ENCODE data around the gene POMC. TPM values are rescaled to one million over a fixed set of nuclear protein-coding genes. Genes with fewer than 3 reads are reported as not detected.
"Not testable (repeated sequence)": the region's sequence is repeated elsewhere in the genome, so short reads cannot be mapped to it uniquely, and the experiment has no call there.

POMC gene
- total RNA-seq, 1 donor from 2014 or later: 7.5 TPM

DNA sequence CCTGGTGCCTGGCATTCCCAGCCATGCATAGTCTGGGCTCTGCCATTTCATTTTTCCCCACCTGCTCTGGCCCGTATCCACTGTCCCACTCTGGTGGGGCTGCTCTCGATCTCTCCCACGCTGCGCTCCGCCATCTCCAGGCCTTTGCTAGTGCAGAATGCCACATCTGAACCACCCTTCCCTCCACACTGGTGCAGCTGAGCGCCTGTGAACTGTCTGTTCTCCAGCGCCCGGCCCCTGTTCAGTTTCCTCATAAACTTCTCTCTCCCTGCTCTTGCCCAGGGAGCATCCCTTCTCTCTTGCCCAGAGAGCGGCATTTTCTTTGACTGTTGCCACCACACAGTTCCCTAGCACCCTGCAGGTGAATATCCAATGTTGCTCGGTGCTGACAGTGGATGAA is 21.5 kb downstream of the POMC start:
- Histone ChIP-seq H3K27ac (replicated peaks) (no peak overlapping the region), H3K36me3 (peaks cover 19% of the 10 kb centered on the region), H3K27me3 (ENCODE audit: low read depth) (no peaks in the 10 kb centered on the region), H3K4me3 (no peak overlapping the region), H3K9me3 (replicated peaks) (no peaks in the 10 kb centered on the region), H3K4me1 (no peaks in the 10 kb centered on the region)
- DNase-seq: no peak
- TF ChIP-seq, protein P1, sequence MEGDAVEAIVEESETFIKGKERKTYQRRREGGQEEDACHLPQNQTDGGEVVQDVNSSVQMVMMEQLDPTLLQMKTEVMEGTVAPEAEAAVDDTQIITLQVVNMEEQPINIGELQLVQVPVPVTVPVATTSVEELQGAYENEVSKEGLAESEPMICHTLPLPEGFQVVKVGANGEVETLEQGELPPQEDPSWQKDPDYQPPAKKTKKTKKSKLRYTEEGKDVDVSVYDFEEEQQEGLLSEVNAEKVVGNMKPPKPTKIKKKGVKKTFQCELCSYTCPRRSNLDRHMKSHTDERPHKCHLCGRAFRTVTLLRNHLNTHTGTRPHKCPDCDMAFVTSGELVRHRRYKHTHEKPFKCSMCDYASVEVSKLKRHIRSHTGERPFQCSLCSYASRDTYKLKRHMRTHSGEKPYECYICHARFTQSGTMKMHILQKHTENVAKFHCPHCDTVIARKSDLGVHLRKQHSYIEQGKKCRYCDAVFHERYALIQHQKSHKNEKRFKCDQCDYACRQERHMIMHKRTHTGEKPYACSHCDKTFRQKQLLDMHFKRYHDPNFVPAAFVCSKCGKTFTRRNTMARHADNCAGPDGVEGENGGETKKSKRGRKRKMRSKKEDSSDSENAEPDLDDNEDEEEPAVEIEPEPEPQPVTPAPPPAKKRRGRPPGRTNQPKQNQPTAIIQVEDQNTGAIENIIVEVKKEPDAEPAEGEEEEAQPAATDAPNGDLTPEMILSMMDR (IDR thresholded peaks at IDR 0.05; ENCODE audit: borderline replicate concordance): no peak
- intact Hi-C loops (cut with micrococcal nuclease): no loop called here

- Histone ChIP-seq H3K9me3 (replicated peaks) (no peaks in the 10 kb centered on the region), H3K4me3 (no peak overlapping the region), H3K4me1 (no peaks in the 10 kb centered on the region), H3K27ac (replicated peaks) (no peak overlapping the region), H3K27me3 (ENCODE audit: low read depth) (no peaks in the 10 kb centered on the region), H3K36me3 (peaks cover 19% of the 10 kb centered on the region)
- intact Hi-C loops (cut with micrococcal nuclease): no loop called here
- TF ChIP-seq, protein P1 (IDR thresholded peaks at IDR 0.05; ENCODE audit: borderline replicate concordance): no peak
- no peak for DNase-seq
Observed at GRCh38 chr2:25145803-25146202, 22.6 kb downstream of the POMC start.

GRCh38 chr2:25141120-25141519 is 27.3 kb downstream of the POMC start:
- H3K4me3 ChIP-seq: no peak overlapping the region

DNA sequence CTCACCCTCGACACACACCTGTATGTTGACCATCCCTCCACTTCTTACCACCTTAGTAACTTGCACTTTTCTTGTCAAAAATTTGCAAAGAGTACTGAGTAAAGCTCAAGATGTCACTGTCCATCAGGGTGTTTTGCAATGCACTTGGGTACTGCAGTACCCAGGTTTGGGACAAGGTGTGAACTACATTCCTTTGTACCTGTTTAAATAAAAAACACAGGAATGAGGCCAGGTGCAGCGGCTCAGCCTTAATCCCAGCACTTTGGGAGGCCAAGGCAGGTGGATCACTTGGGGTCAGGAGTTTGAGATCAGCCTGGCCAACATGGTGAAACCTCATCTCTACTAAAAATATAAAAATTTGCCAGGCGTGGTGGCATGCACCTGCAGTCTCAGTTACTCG is 27.8 kb downstream of the POMC start:
- H3K4me1 ChIP-seq; H3K27me3 ChIP-seq (ENCODE audit: low read depth); DNase-seq; H3K27ac ChIP-seq (replicated peaks); H3K9me3 ChIP-seq (replicated peaks); intact Hi-C loops (cut with micrococcal nuclease); H3K4me3 ChIP-seq: not testable (repeated sequence)
- peaks cover 16% of the 10 kb centered on the region for H3K36me3 ChIP-seq

More at GRCh38 chr2:25141120-25141519, 27.3 kb downstream of the POMC start:
- H3K4me1 ChIP-seq: no peaks in the 10 kb centered on the region
- H3K36me3 ChIP-seq: peaks cover 15% of the 10 kb centered on the region
- H3K9me3 ChIP-seq (replicated peaks): no peaks in the 10 kb centered on the region
- TF ChIP-seq, protein P1 (IDR thresholded peaks at IDR 0.05; ENCODE audit: borderline replicate concordance): no peak
- intact Hi-C loops (cut with micrococcal nuclease): no loop called here
- no peak overlapping the region for H3K27ac ChIP-seq (replicated peaks)
- DNase-seq: no peak
- H3K27me3 ChIP-seq (ENCODE audit: low read depth): no peaks in the 10 kb centered on the region

GRCh38 chr2:25132693-25133092 is 35.7 kb downstream of the POMC start:
- no peak for DNase-seq
- no peaks in the 10 kb centered on the region for H3K9me3 ChIP-seq (replicated peaks)
- H3K4me1 ChIP-seq: peaks cover 27% of the 10 kb centered on the region
- H3K36me3 ChIP-seq: peaks cover 4% of the 10 kb centered on the region
- no peak overlapping the region for H3K27ac ChIP-seq (replicated peaks)
- H3K4me3 ChIP-seq: no peak overlapping the region
- TF ChIP-seq, protein P1 (IDR thresholded peaks at IDR 0.05; ENCODE audit: borderline replicate concordance): no peak
- intact Hi-C loops (cut with micrococcal nuclease): no loop called here
- peaks cover 5% of the 10 kb centered on the region for H3K27me3 ChIP-seq (ENCODE audit: low read depth)

- no peak for DNase-seq
- Histone ChIP-seq H3K36me3 (peaks cover 4% of the 10 kb centered on the region), H3K4me3 (peak overlapping the region; percentile 59), H3K4me1 (peaks cover 27% of the 10 kb centered on the region), H3K27ac (replicated peaks) (no peak overlapping the region), H3K9me3 (replicated peaks) (no peaks in the 10 kb centered on the region), H3K27me3 (ENCODE audit: low read depth) (peaks cover 5% of the 10 kb centered on the region)
- intact Hi-C loops (cut with micrococcal nuclease): no loop called here
- TF ChIP-seq, protein P1 (IDR thresholded peaks at IDR 0.05; ENCODE audit: borderline replicate concordance): no peak
Observed at GRCh38 chr2:25132299-25132635, 36.1 kb downstream of the POMC start.

All from left ventricle myocardium inferior (tissue), 1 donor.